GM18498 (cell line): ENCODE data around the gene PLEKHA3.
"Not testable (repeated sequence)": the region's sequence is repeated elsewhere in the genome, so short reads cannot be mapped to it uniquely, and the experiment has no call there.

ENCODE experiments used
- ATAC-seq: cut with Tn5 transposase; IDR thresholded peaks from one replicate; pipeline ENCODE4 v1.9.1; 2021; ENCODE audit warnings: mild to moderate bottlenecking, moderate library complexity; ENCODE audit not compliant: unreplicated experiment

PLEKHA3 gene

DNA sequence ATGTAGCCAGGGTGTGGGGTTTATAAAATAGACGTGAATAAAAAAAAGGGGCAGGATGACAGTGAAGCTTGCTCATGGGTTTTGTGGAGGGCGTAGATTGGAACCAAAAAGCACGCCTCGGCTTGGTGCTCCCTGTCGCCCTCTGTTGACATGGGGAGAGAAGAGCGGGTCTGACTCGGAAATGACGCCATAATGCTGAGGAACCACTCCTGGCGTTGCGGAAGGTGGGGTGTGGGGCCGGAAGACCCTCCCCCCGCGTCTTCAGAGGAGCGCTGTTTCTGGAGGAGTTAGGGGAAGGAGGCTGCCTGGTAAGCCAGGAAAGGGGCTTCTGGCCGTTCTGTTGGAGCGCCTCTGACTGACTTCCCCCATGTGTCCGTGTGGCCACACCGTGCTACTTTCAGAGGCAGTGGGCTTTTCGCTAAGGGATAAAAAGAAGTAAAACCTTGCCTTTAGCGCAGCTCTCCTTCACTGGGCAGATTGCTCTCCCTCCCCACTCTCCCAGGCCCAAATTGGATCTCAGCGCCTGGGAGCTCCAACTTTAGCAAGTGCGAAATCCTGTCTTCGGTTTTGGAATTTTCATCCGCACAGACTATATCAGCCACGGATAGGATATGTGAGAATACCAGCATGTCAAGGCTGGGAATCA, 42.8 kb downstream of the PLEKHA3 start:
- peak; percentile 96 for ATAC-seq

DNA sequence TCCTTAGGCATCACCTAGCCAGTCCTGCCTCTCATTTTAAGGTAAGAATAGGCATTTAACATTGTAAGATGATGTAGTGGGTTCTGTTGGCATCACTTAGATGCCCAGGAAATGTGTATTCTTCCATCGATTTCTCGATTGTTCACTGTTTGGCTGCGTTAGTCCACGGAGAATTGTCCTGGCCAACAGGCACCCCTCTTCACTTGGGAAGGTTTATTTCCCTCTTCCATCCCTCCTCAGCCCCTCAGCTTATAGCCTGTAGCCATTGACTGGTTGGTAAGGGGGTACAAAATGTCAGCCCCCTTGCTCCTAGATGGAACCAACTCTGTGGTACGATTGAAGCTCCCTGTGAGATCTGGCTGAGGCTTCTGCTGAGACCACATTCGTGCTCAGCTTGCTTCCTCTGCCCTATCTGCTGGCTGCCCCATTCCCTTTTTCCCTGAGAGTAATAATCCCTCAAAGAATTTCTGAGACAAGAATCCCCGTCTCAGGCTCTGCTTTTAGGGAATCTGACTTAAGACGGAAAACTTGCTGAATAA, 43.4 kb downstream of the PLEKHA3 start:
- ATAC-seq = no peak

DNA sequence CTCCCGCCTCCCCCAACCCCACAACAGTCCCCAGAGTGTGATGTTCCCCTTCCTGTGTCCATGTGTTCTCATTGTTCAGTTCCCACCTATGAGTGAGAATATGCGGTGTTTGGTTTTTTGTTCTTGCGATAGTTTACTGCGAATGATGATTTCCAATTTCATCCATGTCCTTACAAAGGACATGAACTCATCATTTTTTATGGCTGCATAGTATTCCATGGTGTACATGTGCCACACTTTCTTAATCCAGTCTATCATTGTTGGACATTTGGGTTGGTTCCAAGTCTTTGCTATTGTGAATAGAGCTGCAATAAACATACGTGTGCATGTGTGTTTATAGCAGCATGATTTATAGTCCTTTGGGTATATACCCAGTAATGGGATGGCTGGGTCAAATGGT, 44.8 kb downstream of the PLEKHA3 start:
- not testable (repeated sequence) for ATAC-seq

DNA sequence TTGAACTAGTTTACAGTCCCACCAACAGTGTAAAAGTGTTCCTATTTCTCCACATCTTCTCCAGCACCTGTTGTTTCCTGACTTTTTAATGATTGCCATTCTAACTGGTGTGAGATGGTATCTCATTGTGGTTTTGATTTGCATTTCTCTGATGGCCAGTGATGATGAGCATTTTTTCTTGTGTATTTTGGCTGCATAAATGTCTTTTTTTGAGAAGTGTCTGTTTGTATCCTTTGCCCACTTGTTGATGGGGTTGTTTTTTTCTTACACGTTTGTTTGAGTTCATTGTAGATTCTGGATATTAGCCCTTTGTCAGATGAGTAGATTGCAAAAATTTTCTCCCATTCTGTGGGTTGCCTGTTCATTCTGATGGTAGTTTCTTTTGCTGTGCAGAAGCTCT, 45.2 kb downstream of the PLEKHA3 start:
- not testable (repeated sequence) for ATAC-seq

DNA sequence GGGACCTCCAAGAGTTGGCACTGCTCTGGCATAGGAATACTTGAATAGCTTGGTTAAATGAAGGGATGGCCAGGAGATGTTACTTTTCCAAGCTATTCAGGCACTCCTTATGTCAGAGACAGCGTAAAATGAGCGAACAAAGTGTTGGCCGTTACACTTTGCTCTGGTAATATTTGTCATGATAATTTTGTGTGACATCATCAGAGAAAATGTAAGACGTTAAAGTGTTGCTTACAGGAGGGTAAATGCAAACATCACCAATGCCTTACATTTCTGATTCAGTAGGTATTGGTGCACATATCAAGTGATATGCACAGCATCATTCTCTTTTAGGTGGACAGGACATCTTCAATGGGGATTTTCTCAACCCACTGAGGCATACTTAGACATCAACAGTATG, 46.0 kb downstream of the PLEKHA3 start:
- ATAC-seq = no peak

DNA sequence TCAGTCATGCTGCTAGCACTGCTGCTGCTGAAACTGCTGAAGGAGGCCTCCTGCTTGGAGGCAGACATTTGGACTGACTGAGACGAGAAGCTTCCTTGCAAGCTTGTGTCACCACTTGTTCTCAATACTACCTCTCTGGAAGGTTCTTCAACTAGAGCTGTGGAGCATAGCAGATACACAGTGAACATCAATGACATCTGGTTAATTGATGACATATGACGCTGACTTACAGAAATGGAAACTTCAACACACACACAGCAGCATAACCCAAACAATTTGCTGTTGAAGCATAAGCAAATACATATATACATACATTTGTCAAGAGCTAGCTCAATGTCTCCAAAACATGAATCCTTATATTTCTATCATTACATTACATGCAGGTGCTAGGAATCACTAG, 47.3 kb downstream of the PLEKHA3 start:
- ATAC-seq = no peak

DNA sequence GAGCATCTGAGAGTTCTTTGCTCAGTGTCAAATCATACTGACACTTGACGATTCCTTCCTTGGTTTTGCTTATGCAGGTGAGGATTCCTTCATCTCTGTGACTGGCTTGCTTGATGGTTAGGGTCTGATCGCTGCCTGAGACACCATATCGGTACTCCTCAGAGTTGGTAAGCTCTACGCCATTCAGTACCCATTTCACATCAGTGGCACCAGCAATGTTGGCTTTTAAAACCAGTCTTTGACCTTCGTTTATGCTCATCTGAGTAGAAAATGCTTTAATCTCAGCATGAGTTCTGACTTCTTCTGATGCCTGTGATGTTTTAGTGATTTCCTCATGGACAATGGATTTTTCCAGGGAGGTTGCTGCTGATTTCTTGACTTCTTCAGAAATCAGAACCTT, 48.4 kb downstream of the PLEKHA3 start:
- no peak for ATAC-seq

DNA sequence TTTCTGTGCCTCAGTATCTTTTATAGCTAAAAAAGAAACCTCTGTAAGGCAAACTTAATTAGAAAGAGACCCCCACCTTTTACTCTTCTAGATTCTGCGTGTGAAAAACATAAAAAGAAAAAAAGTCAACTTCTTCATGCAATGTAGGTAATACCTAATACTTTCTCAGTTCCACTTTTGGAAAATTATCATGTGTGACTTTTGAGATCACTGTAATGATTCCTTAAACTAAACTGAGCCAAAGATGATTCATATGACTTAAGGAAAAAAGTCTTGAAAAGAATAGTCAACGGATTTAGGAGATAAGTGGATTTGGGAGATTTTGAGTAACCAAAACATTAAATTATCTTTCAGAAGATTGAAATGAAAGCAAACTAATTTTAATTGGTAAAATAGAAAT, 48.9 kb downstream of the PLEKHA3 start:
- no peak for ATAC-seq

DNA sequence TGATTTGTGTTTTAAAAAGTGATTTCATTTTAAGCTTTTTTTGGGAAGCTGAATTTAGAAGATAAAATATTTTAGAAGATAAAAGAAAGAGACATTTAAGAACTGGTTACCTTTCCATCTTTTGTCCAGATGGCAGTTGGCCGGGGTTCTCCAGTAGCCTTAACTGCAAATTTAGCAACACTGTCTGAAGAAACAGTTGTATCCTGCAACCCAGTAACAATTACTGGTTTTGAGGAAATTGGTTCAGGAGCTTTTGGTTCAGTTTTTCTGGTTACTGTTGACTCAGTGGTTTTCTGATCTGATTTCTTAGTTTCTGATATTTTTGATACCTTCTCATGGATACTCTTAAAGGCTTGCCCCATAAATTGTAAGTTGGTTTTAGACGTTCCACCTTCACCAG, 49.9 kb downstream of the PLEKHA3 start:
- ATAC-seq = peak; percentile 5

DNA sequence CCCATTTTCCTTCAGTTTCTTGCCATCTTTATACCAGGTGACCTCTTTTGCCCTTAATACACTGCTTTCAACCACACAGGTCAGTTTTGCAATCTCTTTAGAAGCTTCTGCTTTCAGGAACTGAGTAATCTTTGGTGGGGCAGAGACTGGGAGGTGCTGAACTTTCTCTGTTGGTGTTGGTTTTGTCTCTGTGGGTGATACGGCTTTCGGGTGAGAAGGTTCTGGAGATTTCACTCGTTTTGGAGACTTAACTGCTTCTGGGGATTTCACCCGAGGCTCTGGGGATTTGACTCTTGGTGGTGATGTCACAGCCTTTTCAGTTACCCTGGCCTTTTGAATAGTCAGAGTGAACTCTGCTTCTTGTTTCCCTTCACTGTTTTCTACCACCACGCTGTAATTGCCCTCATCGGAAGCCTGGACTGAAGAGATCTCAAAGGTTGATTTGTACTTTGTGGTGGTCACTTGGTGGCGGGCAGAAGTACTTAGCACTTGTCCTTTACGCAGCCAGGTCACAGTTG, 50.4 kb downstream of the PLEKHA3 start:
- peak; percentile 98 for ATAC-seq

DNA sequence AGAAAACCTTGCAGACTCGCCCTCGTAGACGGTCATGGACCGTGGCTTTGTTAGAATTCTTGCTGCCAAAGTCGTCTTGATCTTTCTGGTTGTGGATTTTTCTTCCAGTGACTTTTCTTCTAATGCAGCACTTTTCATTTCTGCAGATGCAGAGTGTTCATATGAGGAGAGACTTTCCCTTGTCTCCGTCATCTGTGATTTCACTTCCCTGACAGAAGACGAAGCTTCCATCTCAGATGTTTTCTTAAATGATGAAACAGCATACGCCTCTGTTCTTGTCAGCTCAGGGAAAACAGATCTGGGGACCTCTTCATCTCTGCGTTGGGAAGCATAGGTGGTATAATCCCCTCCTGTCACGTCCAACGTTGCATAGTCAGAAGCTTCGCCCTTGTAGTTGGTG, 50.9 kb downstream of the PLEKHA3 start:
- no peak for ATAC-seq

DNA sequence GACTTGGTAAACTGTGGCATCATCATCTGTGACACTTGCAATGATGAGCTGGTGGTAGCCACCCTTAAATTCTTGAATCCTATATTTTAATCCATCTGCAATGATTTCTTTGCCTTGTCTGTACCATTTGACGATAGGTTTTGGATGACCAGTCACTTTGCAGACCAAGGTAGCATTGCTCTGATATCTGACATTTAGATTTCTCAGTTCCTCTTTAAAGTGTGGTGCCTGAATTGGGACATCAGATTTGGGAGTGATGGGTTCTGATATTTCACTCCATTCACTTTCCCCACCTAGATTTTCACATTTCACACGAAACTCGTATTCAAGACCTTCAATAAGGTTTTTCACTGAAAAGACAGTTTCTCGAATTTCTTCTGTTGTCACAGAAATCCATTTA, 55.8 kb downstream of the PLEKHA3 start:
- ATAC-seq = no peak

DNA sequence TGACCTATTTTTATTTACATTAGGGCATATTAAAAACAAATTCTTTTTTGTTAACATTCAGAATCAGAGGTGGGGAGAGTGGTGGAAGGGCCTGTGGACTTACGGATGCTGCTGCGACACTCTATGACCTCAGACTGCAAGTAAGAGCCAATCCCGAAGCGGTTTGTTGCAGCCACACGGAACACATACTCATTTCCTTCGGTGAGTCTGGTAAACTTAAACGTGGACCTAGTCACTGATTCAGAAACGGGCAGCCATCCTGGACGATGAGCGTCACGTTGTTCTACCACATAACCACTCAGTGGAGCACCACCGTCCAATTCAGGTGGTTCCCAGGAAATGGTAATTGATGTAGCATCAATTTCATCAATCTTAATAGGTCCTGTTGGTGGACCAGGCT, 61.9 kb downstream of the PLEKHA3 start:
- ATAC-seq = no peak

DNA sequence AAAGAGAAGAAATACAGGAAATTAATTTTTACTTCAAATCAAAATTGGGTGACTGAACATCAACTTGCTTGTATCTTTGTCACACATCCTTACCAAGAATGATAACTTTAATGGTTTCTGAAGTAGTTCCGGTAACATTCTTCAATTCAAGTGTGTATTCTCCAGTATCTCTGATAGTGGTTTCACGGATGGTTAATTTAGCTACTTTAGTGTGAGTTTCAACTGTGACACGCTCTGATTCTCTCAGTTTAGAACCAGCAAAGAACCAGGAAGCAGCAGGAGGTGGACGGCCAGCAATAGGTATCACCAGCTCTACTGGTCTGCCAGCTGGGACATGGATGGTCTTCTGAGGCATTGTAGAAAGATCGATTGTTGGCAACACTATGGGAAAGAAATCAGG, 62.3 kb downstream of the PLEKHA3 start:
- ATAC-seq = no peak

DNA sequence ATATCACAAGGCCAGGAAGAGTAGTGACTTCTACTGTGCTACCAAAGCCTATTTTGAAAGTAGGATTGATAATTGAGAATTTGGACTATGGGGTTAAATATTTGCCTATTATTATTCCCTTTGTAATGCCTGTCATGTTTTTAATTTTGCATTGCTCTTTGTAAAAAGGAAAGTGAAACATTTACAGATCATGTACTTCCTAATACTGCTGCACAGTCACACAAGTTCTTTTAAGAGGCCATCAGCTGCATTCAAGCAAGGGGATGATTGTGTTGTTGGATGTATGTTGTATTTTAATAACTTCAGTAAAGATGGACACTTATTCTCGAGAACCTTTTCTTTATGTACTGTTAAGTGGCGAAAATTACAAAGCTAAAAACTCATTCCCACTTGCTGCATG, 70.1 kb downstream of the PLEKHA3 start:
- peak; percentile 73 for ATAC-seq

DNA sequence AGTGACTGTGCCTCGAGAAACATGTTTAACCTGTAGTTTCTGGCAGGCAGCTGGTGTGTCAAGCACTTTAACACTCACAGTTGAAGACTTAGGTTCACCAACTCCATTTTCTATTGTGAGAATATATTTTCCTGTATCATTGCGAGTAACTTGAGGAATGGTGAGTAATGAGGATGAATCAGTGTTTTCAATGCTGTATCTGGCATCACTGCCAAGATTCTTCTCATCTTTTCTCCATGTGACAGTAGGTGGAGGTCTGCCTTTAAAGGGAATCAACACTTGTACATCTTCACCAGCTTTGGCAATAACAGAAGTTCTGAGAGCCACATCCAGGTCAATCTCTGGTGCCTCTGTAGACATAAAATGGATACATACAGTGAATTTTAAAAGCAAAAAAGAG, 72.8 kb downstream of the PLEKHA3 start:
- ATAC-seq = no peak
